NCI-H187 treated with DMSO at 0.1 percent for 48 hours (cell line): ENCODE results near the gene TRAF1.
"Not testable (repeated sequence)": the region's sequence is repeated elsewhere in the genome, so short reads cannot be mapped to it uniquely, and the experiment has no call there.

ENCODE experiments used
- DNase-seq: peaks from one replicate; lab custom pipeline; 2025; lab: John Stamatoyannopoulos, UW

TRAF1 gene

GRCh38 chr9:120926397-120926928 lies at the start of gene TRAF1:
TRAF1 (minus strand) TSS chr9:120926796; CDS start chr9:120926075, 721 bp downstream.
- DNase-seq, result no peak

DNA sequence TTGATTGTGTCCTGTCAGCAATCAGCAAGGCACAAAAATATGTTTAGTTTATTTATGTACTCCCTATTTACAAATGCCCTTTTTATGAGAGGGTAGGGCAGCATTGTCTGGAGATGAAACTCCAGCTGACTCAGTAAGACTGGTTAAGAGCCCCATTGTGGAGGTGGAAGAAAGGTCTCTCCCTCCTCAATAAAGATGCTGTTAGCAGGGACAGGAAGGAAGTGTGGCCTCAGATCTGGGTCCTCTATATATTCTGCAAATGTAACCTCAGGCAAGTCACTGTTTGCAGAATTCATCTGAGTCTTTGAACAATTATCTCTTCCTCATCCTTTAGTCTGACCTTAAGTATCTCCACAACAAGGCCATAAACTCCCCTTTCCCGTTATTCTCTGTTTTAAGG lies 48.3 kb upstream of the TRAF1 start:
- no peak for DNase-seq

DNA sequence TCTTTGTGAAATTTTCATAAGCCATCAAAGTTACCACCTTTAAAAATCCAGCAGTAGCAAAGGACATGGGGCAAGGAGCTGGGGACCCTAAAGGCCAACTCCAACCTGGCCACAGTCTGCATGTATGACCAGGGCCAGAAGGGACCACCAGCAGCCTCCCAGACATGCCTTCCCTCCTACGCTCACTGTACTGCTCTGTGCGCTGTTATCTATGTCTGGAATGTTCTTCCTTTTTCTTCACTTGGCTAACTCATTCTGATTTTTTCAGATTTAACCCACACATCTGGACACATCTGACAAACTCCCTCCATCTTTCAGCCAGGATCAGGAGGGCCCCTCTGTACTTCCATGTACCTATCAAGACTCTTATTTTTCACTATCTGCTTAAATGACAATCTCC lies 47.6 kb upstream of the TRAF1 start:
- no peak for DNase-seq

- no peak for DNase-seq
These were observed 45.3 kb upstream of the TRAF1 start for GRCh38 chr9:120971938-120972337.

DNA sequence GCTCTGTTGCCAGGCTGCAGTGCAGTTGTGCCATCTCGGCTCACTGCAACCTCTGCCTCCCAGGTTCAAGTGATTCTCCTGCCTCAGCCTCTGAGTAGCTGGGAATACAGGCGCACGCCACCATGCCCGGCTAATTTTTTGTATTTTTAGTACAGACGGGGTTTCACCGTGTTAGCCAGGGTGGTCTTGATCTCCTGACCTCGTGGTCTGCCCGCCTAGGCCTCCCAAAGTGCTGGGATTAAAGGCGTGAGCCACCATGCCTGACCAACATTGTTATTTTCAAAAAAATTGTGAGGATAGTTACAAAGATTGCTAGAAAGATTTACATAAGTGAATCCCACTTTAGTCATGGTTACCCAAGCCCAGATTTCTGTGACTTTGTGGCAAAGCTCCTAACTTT lies 44.9 kb upstream of the TRAF1 start:
- not testable (repeated sequence) for DNase-seq

- DNase-seq, result no peak
These were observed 43.6 kb upstream of the TRAF1 start for GRCh38 chr9:120970244-120970643.

DNA sequence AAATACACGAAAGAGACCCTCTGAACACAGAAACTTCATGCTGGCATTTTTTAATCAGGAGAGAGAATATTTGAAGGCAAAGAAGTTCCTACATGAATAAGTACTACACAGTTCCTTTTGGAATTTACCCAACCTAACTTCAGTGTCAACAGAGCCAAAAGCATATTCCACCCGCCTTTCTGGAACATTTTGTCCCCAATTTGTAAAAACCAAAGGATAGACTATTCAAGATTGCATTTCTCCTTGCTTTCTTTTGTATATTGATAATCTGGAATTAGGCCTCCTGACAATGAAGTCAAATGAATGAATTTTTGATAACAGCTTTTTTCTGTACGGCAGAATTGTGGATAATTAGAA lies 39.4 kb upstream of the TRAF1 start:
- no peak for DNase-seq

DNA sequence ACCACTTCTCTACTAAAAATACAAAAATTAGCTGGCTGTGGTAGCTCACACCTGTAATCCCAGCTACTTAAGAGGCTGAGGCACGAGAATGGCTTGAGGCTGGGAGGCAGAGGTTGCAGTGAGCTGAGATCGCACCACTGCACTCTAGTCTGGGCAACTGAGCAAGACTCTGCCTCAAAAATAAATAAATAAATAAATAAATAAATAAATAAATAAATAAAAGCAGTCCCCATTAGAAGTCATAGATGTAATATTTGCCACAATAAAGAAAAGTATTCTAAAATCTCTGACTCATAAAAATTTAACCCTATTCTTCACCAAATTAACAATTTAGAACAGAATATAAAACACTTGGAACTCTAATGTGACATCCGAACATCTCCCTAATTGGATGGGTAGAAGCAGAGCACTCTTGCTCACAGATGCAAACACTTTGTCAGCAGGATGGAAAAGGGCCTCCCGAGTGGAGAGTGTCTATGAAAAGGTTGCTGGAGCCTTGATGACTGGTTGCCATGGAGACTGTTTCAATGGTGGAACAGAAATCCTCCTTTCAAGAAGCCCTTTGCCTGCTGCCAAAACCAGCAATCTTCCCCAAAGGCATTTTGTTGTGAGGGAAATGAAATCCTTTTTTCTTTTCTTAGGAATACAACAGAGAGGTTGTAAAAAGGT lies 38.9 kb upstream of the TRAF1 start:
- peak; percentile 73 for DNase-seq

DNA sequence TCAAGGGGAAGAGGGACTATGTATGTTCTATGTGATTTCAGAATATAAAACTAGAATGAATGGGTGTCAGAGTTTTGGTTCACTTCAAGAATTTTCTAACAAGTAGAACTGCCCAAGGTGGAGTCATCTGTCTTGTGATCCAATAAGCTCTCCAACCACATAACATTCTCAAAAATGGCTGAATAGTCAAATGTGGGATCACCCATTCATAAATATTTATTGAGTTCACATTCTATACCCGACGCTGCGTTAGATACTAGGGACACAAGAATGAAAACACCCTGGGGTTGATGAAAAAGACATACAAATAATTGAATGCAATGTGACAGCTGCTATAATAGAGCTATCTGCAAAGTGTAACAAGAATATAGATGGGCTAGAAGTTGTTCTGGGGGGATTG lies 35.3 kb upstream of the TRAF1 start:
- DNase-seq, result no peak

GRCh38 chr9:120960001-120960400 lies 33.4 kb upstream of the TRAF1 start:
- no peak for DNase-seq

GRCh38 chr9:120956862-120957261 lies 30.3 kb upstream of the TRAF1 start:
- no peak for DNase-seq

DNA sequence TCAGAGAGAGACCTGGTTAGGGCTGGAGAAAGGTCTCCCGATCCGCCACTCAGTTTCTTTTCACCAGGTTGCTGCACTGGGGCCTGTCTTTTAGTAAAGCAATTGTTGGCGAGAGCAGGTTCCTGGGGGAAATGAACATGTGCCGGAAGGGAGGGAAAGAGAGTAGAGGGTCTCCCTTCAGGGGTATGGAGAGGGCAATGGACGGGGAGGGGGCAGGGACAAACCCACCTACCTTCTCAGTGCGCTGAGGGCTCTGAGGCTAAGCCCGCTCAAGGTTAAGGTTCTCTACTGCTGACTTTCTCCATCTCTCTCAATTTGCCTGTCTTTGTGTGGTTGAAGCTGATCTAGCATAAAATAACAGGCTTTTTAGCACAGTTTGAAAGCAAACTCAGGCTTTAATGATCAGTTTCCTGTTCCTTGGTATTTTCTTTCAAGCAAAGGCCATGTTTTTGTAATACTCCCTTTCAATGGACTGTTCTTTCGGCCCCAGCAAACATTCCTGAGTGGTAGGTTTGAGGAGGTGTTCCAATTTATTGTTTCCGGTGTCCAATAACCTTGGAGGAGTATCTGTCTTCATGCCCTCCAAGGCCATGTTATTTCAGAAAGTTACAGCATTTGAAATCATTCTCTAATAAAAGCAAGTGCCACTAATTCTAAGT lies 25.5 kb upstream of the TRAF1 start:
- DNase-seq, result no peak

- DNase-seq, result no peak
These were observed 24.1 kb upstream of the TRAF1 start for GRCh38 chr9:120950421-120951388.

DNA sequence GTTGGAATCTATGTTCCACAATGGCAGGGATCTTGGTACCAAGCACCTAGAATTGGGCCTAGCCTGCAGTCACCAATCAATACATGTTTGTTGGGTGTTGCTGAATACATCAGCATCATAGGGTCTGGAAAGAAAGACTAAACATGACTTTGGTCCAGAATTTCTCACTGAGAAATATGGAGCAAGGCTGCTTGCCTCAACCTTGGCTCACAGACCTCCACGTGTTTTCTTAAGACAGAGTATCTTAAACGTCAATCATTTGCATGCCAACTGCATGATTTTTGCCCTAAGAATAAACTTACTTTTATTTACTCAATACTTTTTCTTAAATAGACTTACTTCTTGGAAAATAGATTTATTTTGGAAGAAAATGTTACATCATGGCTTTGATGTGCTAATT lies 22.7 kb upstream of the TRAF1 start:
- no peak for DNase-seq

DNA sequence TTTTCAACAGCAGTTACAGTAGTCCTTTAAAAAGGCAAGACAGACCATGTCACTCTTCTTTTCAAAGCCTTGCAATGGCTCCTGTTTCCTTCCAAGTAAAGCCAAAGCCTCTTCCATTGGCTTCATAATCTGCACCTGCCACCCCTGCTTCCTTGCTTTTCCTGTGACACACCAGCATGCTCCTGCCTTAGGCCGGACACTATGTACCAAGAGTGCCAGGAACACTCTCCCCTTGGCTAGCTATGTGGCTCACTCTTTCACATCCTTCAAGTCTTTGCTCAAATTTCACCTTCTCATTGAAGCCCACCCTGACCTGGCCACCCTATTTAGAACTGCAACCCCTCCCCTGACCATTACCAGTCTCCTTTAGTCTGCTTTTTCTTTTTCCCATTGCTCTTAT lies 22.2 kb upstream of the TRAF1 start:
- DNase-seq, result no peak

GRCh38 chr9:120947222-120947621 lies 20.6 kb upstream of the TRAF1 start:
- no peak for DNase-seq

DNA sequence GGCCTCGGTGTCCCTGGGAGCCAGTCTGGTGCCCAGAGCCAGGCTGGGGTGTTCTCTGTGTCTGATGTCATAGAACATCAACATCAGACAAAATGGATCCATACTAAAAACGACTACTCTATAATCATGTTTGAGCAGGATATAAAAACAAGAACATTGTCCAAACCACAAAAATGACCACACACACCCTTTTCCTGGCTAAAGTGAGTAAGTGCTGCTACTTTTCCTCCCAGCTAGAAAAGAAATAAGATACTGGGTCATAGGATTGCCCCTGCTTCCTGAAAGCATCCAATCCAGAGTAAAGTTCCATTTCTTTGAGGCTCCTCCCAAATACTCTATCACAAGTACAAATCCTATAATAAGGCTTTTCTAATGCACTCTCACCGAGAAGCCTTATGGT lies 19.7 kb upstream of the TRAF1 start:
- DNase-seq, result no peak

DNA sequence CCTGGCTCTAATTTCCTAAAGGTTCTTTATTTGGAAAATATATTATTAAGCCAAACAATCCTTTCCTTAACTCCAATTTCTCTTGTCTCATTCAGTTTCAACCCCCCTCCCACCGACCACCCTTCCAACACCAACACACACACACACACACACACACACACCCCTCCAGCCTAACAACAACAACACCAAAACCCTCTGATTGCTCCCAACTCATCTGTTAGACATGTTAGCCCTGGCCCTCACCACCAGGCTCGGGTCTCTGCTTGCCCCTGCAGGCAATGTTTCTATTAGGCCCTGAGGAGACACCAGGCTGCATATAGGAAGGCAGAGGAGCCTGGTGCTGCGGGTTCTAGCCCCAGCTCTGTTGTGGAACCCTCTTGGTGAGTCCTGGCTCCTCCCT lies 18.4 kb upstream of the TRAF1 start:
- no peak for DNase-seq

DNA sequence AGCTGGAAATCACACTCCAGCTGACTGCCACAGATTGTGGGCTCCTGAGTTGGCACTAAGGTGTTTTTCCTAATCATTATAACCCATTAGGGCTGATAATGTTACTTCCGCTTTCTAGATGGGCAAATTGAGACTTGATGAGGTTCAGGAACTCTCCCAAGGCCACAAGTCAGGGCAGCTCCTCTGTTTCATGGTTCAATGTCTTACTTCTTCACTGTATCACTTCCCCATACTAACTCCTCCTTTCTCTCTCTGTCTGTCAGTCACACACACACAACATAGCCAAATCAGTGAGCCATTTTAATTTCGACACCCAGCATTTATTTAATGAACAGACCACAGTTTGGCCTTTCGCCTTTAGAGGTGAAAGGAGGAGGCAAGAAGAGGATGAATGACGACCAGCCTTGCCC lies 17.8 kb upstream of the TRAF1 start:
- no peak for DNase-seq

GRCh38 chr9:120942186-120943001 lies 15.8 kb upstream of the TRAF1 start:
- no peak for DNase-seq

GRCh38 chr9:120941046-120941770 lies 14.6 kb upstream of the TRAF1 start:
- DNase-seq, result no peak
